ENCODE results near the gene CNTN5. TPM values are rescaled to one million over a fixed set of nuclear protein-coding genes. Genes with fewer than 3 reads are reported as not detected.

CNTN5 gene
- total and polyA plus RNA-seq, 10 of the 15 experiments (the other 5 are each of a cell fraction or from before 2014, with no cell fraction given), result 0.01 TPM; not detected in 9

- TF ChIP-seq PKNOX1 (IDR thresholded peaks at IDR 0.05) (no peak), CEBPB (IDR thresholded peaks at IDR 0.05; ENCODE audit: borderline replicate concordance in 1 of 2, low read depth in 2 of 2, low read length in 2 of 2) (no peak), MYC (IDR thresholded peaks at IDR 0.05; ENCODE audit: insufficient read depth, insufficient read length, insufficient replicate concordance, low read length, severe bottlenecking) (no peak), SPI1 (IDR thresholded peaks at IDR 0.05; ENCODE audit: borderline replicate concordance, insufficient read depth, low read depth, low read length) (0 out of 2 replicates have a peak, but pooled peaks have one; percentile 8), SMC3 (IDR thresholded peaks at IDR 0.05; ENCODE audit: borderline replicate concordance, low read length) (peak; percentile 72), CHD1 (IDR thresholded peaks at IDR 0.05; ENCODE audit: low read depth, low read length) (no peak), BRCA1 (IDR thresholded peaks at IDR 0.05; ENCODE audit: low read depth, low read length) (no peak), SUZ12 (IDR thresholded peaks at IDR 0.05; ENCODE audit: unreplicated experiment) (no peak), ZNF592 (IDR thresholded peaks at IDR 0.05) (0 out of 2 replicates have a peak, but pooled peaks have one; percentile 6), SIX5 (IDR thresholded peaks at IDR 0.05; ENCODE audit: low read depth, low read length, severe bottlenecking) (no peak), KLF5 (IDR thresholded peaks at IDR 0.05; ENCODE audit: partially characterized antibody) (no peak), ZNF384 (IDR thresholded peaks at IDR 0.05; ENCODE audit: borderline replicate concordance, low read depth, low read length) (peak; percentile 81), RCOR1 (conservative IDR thresholded peaks at IDR 0.05; ENCODE audit: low read depth, low read length) (no peak), BMI1 (IDR thresholded peaks at IDR 0.05; ENCODE audit: borderline replicate concordance) (no peak)
- TF ChIP-seq, protein P1, sequence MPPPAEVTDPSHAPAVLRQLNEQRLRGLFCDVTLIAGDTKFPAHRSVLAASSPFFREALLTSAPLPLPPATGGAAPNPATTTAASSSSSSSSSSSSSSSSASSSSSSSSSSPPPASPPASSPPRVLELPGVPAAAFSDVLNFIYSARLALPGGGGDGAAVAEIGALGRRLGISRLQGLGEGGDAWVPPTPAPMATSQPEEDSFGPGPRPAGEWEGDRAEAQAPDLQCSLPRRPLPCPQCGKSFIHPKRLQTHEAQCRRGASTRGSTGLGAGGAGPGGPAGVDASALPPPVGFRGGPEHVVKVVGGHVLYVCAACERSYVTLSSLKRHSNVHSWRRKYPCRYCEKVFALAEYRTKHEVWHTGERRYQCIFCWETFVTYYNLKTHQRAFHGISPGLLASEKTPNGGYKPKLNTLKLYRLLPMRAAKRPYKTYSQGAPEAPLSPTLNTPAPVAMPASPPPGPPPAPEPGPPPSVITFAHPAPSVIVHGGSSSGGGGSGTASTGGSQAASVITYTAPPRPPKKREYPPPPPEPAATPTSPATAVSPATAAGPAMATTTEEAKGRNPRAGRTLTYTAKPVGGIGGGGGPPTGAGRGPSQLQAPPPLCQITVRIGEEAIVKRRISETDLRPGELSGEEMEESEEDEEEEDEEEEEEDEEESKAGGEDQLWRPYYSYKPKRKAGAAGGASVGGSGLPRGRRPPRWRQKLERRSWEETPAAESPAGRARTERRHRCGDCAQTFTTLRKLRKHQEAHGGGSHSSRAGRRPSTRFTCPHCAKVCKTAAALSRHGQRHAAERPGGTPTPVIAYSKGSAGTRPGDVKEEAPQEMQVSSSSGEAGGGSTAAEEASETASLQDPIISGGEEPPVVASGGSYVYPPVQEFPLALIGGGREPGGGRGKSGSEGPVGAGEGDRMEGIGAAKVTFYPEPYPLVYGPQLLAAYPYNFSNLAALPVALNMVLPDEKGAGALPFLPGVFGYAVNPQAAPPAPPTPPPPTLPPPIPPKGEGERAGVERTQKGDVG (CRISPR knock-in tag; IDR thresholded peaks at IDR 0.05), result no peak
- TF ChIP-seq, protein P2, sequence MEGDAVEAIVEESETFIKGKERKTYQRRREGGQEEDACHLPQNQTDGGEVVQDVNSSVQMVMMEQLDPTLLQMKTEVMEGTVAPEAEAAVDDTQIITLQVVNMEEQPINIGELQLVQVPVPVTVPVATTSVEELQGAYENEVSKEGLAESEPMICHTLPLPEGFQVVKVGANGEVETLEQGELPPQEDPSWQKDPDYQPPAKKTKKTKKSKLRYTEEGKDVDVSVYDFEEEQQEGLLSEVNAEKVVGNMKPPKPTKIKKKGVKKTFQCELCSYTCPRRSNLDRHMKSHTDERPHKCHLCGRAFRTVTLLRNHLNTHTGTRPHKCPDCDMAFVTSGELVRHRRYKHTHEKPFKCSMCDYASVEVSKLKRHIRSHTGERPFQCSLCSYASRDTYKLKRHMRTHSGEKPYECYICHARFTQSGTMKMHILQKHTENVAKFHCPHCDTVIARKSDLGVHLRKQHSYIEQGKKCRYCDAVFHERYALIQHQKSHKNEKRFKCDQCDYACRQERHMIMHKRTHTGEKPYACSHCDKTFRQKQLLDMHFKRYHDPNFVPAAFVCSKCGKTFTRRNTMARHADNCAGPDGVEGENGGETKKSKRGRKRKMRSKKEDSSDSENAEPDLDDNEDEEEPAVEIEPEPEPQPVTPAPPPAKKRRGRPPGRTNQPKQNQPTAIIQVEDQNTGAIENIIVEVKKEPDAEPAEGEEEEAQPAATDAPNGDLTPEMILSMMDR (IDR thresholded peaks at IDR 0.05 in 2 of 3, conservative IDR thresholded peaks at IDR 0.05 in 1 of 3; ENCODE audit: control insufficient read depth in 2 of 3, extremely low read depth in 1 of 3, insufficient read depth in 1 of 3, low read depth in 3 of 3, low read length in 3 of 3), result peak; percentile 73 to 82 (median 73)
- TF ChIP-seq, protein P3, sequence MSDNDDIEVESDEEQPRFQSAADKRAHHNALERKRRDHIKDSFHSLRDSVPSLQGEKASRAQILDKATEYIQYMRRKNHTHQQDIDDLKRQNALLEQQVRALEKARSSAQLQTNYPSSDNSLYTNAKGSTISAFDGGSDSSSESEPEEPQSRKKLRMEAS (IDR thresholded peaks at IDR 0.05; ENCODE audit: low read depth, low read length), result no peak
Observed at GRCh38 chr11:99015634-99016454, 4.9 kb upstream of the CNTN5 start (continued).
